Activated T-cell treated with anti-CD3 and anti-CD28 coated beads, Interleukin-2, amount 50 U/mL, for 72 hours (primary cell): Measurements from ENCODE around the gene JAZF1. TPM values are rescaled to one million over a fixed set of nuclear protein-coding genes. Genes with fewer than 3 reads are reported as not detected.

Experiments used
- ATAC-seq, 2 donors: fragments of 150-1000 bp; cut with Tn5 transposase; replicated peaks in 1 of 2; 2 replicates each; pipeline ENCODE4 v1.10.0; 2021; ENCODE audit warnings: moderate library complexity in 2 of 2, mild to moderate bottlenecking in 1 of 2
- DNase-seq, 2 donors: peaks; one replicate each; pipeline ENCODE4 v3.0.0; 2021 to 2022; ENCODE audit warnings: mixed read lengths in 1 of 2
- H3K27ac Mint-ChIP-seq: one replicate; pipeline ENCODE4 v1.8.0; 2022; ENCODE audit warnings: mild to moderate bottlenecking, moderate library complexity, mixed read lengths
- H3K27me3 Mint-ChIP-seq: one replicate; pipeline ENCODE4 v1.8.0; 2022; ENCODE audit warnings: low read depth, mixed read lengths
- H3K36me3 Mint-ChIP-seq, 2 donors: one replicate each; pipeline ENCODE4 v1.8.0; 2022; ENCODE audit warnings: mixed read lengths in 2 of 2, mild to moderate bottlenecking in 1 of 2; ENCODE audit not compliant: insufficient read depth in 2 of 2
- H3K4me1 Mint-ChIP-seq: one replicate; pipeline ENCODE4 v1.8.0; 2022; ENCODE audit warnings: low read depth, mixed read lengths
- H3K4me3 Mint-ChIP-seq, 2 donors: one replicate each; pipeline ENCODE4 v1.8.0; 2022; ENCODE audit warnings: mild to moderate bottlenecking in 2 of 2, mixed read lengths in 2 of 2, moderate library complexity in 2 of 2
- H3K9me3 Mint-ChIP-seq, 2 donors: one replicate each; pipeline ENCODE4 v1.8.0; 2022; ENCODE audit warnings: mixed read lengths in 2 of 2
- total RNA-seq, 2 donors: library from RNA; stranded (reverse); gene quantifications; one replicate each; pipeline ENCODE4 v1.2.3, GENCODE V29; 2022

JAZF1 gene
- total RNA-seq, 2 donors from 2014 or later: 4.3 to 7.9 TPM

DNA sequence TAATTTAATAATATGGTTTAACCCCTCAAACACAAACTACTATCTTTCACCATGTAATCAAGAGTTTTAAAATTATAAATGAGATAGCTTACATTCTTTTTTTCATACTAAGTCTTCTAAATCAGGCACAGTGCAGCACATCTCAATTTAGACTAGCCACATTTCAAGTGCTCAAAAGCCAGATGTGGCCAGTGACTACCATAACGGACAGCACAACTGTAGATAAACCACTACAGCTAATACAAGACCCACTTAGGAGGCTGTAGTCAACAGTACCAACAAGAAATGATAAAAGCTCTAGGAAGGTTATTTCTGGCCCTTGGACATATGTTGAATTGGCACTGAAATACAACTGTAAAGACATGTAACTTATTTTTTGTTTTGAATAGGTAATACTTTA is 65.3 kb downstream of the JAZF1 start:
- no peaks in the 10 kb centered on the region for H3K27me3 Mint-ChIP-seq
- H3K9me3 Mint-ChIP-seq: no peaks in the 10 kb centered on the region
- ATAC-seq: no peak
- no peak overlapping the region for H3K27ac Mint-ChIP-seq
- H3K36me3 Mint-ChIP-seq: no peaks in the 10 kb centered on the region
- H3K4me3 Mint-ChIP-seq: no peak overlapping the region
- H3K4me1 Mint-ChIP-seq: peaks cover 9% of the 10 kb centered on the region
- no peak for DNase-seq

DNA sequence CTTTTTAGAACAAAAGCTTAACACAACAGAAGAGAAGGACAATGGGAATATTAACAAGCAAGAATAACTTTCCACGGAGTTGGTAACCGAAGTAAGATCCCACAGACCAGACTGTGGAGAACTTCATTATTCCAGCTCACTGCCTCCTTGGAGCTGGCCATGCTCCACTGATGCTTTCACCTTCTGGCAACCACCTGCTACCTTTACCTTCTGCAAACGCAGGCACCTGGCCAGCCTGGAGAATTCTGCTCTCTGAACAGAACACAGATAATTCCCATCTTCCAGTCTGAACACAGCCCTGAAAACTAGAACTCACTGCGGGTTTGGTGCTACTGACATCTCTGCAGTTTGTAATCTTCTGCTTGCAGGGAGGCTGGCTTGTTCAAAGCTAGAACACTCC is 66.5 kb downstream of the JAZF1 start:
- Mint-ChIP-seq H3K27me3 (no peaks in the 10 kb centered on the region), H3K4me1 (no peaks in the 10 kb centered on the region), H3K27ac (no peak overlapping the region), H3K9me3 (no peaks in the 10 kb centered on the region), H3K36me3 (no peaks in the 10 kb centered on the region), H3K4me3 (no peak overlapping the region)
- DNase-seq (no peak), ATAC-seq (no peak)

DNA sequence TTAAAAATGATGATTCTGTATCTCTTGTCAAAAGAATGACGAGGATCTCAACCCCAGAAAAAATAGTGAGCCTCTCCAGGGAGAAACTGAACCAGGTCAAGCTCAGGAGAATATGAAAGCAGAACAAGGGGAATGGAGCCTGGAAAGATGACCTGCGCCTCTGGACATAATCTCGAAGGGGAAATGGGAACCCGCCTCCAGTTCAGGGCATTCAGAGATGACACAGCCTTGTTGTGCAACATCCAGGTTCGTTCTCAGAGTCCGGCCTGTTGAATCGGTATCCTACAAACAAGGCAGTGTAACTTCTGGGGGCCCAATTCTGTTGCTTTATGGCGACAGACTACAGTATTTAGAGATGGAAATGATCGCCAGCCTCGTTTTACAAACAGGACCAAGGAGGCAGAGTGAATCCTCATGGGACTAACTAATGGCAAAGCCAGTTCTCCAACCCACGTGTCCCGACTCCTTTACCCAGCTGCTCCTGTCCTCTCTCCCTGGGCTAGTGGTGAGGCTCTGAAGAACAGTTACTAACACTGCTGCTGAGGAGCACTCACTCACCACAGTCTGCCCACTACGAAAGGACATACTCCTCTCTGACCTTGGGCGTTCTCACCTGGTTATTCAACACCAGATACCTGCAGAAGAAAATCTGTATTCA is 67.6 kb downstream of the JAZF1 start:
- no peak overlapping the region for H3K27ac Mint-ChIP-seq
- peaks cover 8% of the 10 kb centered on the region for H3K4me1 Mint-ChIP-seq
- no peaks in the 10 kb centered on the region for H3K36me3 Mint-ChIP-seq
- H3K27me3 Mint-ChIP-seq: no peaks in the 10 kb centered on the region
- H3K9me3 Mint-ChIP-seq: no peaks in the 10 kb centered on the region
- DNase-seq (no peak), ATAC-seq (no peak)
- H3K4me3 Mint-ChIP-seq: no peak overlapping the region

DNA sequence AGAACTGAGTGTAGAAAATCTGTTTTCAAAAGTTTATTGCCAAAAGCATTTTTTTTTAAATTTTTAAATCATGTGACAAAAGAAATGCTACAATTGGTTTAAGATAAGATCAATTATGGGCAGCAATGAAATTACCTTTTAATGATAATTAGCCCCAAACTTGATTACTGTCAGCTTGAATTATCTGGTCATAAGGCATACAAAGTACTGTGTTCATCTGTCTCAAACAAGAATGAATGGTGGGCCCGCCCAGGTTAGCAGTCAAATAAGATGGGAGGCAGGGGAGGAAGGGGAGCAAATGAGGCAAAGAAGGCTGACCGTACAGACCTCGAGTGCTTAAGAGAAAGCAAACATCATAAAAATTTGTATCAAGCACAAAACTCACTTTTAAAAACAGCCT is 68.1 kb downstream of the JAZF1 start:
- ATAC-seq (no peak), DNase-seq (no peak)
- Mint-ChIP-seq H3K27ac (no peak overlapping the region), H3K36me3 (no peaks in the 10 kb centered on the region), H3K4me3 (no peak overlapping the region), H3K4me1 (peaks cover 9% of the 10 kb centered on the region), H3K27me3 (no peaks in the 10 kb centered on the region), H3K9me3 (no peaks in the 10 kb centered on the region)

DNA sequence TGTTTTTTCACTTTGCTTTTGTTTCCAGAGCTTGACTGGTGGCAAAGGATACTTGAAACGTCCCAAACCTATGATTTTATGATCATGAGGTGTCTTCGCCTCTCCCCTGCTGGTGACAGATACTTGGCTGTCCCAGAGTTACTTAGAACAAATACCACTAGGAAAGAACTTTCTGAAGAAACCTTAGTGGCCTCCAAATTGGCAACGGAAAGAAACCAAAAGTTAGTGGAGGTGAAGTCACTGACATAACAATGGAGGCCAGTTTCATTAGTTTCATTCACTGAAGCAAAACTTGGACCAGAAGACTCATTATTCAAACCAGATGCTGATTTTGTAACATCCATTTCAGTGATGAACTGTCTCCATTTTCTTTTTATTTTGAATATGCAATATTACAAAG is 68.6 kb downstream of the JAZF1 start:
- H3K4me1 Mint-ChIP-seq: peaks cover 9% of the 10 kb centered on the region
- no peak overlapping the region for H3K27ac Mint-ChIP-seq
- no peaks in the 10 kb centered on the region for H3K9me3 Mint-ChIP-seq
- no peaks in the 10 kb centered on the region for H3K27me3 Mint-ChIP-seq
- ATAC-seq: no peak
- no peak overlapping the region for H3K4me3 Mint-ChIP-seq
- DNase-seq: no peak
- no peaks in the 10 kb centered on the region for H3K36me3 Mint-ChIP-seq

DNA sequence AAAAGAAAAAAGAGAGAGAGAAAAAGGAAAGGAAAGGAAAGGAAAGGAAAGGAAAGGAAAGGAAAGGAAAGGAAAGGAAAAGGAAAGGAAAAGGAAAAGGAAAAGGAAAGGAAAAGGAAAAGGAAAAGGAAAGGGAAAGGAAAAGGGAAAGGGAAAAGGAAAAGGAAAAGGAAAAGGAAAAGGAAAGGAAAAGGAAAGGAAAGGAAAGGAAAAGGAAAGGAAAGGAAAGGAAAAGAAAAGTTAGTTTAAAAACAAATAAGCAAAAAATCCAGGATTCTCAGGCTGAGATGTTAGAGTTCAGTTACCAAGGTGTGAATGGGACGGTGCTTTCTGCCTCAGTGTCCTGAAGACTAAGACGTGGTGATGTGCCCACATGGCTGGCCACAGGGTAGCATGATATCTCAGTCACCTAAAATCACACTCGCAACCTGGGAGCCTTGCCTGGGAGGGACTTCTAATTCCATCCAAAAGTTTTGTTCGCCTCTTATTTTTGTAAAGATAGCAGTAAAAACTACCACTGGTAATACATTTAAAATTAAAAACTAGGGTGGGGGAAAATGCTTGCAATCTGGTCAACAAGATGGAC is 70.1 kb downstream of the JAZF1 start:
- no peak overlapping the region for H3K27ac Mint-ChIP-seq
- H3K27me3 Mint-ChIP-seq: no peaks in the 10 kb centered on the region
- ATAC-seq (no peak), DNase-seq (no peak)
- peaks cover 9% of the 10 kb centered on the region for H3K4me1 Mint-ChIP-seq
- no peak overlapping the region for H3K4me3 Mint-ChIP-seq
- no peaks in the 10 kb centered on the region for H3K9me3 Mint-ChIP-seq
- no peaks in the 10 kb centered on the region for H3K36me3 Mint-ChIP-seq

DNA sequence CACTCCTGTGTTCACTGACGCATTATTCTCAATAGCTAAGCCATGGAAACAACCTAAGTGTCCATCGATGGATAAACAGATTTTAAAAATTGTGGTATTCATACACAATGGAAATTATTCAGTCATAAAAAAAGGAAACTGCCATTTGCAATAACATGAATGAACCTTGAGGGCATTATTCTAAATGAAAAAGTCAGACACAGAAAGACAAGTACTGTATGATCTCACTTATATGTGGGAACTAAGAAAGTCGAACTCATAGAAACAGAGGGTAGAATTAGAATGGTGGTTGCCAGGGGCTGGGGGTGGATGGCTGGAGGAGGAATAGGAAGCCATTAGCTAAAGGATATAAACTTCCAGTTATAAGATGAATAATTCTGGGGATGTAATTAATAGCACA is 71.8 kb downstream of the JAZF1 start:
- Mint-ChIP-seq H3K9me3 (no peaks in the 10 kb centered on the region), H3K27ac (no peak overlapping the region), H3K4me3 (no peak overlapping the region), H3K4me1 (peaks cover 13% of the 10 kb centered on the region), H3K36me3 (no peaks in the 10 kb centered on the region), H3K27me3 (no peaks in the 10 kb centered on the region)
- DNase-seq (no peak), ATAC-seq (no peak)

DNA sequence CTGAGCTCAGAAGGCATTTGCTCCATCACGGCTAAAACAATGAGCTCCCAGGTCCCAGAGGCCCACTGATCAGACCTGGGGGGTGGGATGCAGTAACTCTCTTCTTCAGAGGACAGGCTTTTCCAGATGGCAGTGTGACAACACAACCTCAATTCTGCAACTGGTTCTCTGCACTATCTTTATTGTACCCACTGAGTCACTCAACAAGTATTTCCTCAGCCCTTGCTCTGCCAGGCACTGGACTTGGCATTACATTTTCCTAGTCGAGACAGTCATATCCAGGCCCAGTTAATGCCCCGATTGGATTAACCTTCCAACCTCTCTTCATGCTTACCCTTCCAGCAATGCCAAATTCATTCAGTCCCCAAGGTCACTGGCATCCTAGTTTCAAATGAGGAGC is 72.6 kb downstream of the JAZF1 start:
- Mint-ChIP-seq H3K4me1 (peaks cover 20% of the 10 kb centered on the region), H3K9me3 (no peaks in the 10 kb centered on the region), H3K4me3 (no peak overlapping the region), H3K27me3 (no peaks in the 10 kb centered on the region), H3K36me3 (no peaks in the 10 kb centered on the region), H3K27ac (no peak overlapping the region)
- DNase-seq (no peak), ATAC-seq (no peak)

DNA sequence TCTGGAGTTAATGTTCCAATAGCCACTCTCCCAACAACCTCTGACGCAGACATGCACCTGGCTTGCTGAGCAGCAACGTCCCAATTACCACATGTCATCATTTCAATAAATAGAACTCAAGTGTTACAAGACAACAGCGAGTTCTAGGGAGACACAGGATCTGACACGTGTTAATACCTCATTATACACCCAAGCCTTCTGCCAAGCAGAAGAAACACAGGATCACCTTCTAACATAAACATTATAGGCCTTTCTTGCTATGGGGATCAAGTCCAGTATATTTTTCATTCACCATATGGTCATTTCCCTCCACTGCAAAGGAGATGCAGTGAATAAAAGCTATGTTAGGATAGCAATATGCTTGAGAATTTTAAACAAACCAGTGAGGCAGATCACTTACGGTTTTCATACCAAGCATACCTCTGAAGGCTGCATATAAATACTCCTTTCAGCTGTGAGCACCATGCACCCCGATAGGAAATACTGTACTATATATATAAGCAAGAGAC is 74.2 kb downstream of the JAZF1 start:
- no peak for DNase-seq
- Mint-ChIP-seq H3K9me3 (no peaks in the 10 kb centered on the region), H3K4me3 (no peak overlapping the region), H3K4me1 (peaks cover 25% of the 10 kb centered on the region), H3K27ac (no peak overlapping the region), H3K36me3 (no peaks in the 10 kb centered on the region), H3K27me3 (no peaks in the 10 kb centered on the region)
- ATAC-seq: no peak

DNA sequence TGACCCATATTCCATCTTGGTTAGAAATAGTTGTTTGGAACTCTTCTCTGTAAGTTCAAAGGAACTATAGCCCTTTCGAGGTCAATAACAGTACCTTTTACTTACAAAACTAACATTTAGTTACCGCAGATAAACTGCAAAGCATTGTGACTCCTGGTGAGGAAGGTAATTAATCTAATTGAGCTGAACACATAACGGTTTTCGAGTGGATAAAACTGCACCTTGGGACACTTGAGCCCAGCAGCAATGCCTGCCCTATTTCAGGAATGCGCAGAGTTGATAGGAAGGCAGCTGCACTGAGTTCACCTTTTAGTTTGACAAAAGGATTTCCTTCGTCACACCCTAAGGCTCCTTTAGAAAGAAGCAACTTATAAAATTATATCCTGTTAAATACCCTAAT is 75.4 kb downstream of the JAZF1 start:
- Mint-ChIP-seq H3K4me1 (peaks cover 25% of the 10 kb centered on the region), H3K4me3 (no peak overlapping the region), H3K9me3 (no peaks in the 10 kb centered on the region), H3K36me3 (no peaks in the 10 kb centered on the region), H3K27me3 (no peaks in the 10 kb centered on the region), H3K27ac (no peak overlapping the region)
- DNase-seq (no peak), ATAC-seq (no peak)

DNA sequence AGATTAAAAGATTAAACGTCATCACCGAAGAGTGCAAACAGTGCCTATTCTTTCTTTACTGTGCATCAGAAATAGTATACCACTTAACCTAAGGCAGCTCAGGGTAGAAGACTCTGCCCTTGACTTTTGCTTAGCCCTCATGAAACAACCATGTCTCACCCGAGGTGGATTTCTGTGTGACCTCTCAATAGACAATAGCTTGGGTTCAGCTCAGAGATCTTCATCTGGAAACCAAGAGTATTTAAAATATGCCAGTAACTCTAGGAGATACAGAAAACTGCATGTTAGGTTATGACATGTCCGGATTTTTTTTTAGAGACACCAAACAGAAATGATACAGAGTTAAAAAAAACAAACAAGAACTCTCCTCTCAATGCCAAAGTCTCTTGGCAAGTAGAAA is 75.8 kb downstream of the JAZF1 start:
- DNase-seq: no peak
- Mint-ChIP-seq H3K36me3 (no peaks in the 10 kb centered on the region), H3K4me3 (no peak overlapping the region)

DNA sequence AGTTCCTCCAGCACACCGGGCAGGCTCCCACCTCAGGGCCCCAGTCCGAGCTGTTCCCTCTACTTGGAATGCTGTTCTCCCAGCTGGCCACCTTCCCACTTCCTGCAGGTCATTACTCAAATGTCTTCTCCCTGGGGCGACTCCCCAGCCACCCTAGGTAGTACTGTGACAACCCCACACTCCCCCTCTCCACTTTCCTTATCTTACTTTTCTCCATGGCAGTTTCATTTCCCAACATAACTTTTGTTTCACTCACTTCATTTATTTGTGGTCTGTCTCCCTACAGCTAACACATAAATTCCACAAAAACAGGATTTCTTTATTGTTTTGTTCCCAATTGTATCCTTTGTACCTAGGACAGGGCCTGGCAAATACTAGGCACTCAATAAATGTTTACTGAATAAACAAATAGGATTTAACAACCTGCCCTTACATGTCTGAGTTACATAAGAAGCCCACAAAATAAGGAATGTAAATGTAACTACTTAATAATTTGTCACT is 76.5 kb downstream of the JAZF1 start:
- no peaks in the 10 kb centered on the region for H3K27me3 Mint-ChIP-seq
- H3K4me3 Mint-ChIP-seq: no peak overlapping the region
- peak overlapping the region; percentile 31 for H3K27ac Mint-ChIP-seq
- peaks cover 25% of the 10 kb centered on the region for H3K4me1 Mint-ChIP-seq
- no peak for DNase-seq
- no peaks in the 10 kb centered on the region for H3K36me3 Mint-ChIP-seq
- no peaks in the 10 kb centered on the region for H3K9me3 Mint-ChIP-seq
- ATAC-seq: no peak

More for the DNA sequence above, 75.8 kb downstream of the JAZF1 start:
- Mint-ChIP-seq H3K27ac (no peak overlapping the region), H3K9me3 (no peaks in the 10 kb centered on the region), H3K4me1 (peaks cover 25% of the 10 kb centered on the region), H3K27me3 (no peaks in the 10 kb centered on the region)
- ATAC-seq: no peak

DNA sequence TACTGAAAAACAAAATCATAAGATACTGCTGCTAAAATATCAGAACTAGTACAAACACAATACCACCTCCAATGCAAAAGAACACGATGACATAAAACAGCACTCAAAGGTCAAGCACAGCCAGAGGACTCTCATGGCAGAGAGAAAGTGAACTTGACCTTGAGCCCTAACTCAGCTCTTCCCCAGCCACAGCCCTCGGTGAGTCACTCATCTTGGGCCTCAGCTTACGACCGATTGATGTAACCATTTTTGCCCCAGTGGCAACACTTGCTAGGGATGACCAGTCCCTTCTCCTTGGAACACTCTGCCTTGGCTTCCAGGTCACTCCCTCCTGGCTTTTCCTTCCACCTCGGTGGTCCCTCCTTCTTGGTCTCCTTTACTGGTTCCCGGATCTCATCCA is 77.8 kb downstream of the JAZF1 start:
- Mint-ChIP-seq H3K4me1 (peaks cover 17% of the 10 kb centered on the region), H3K9me3 (no peaks in the 10 kb centered on the region), H3K4me3 (no peak overlapping the region), H3K27me3 (no peaks in the 10 kb centered on the region), H3K36me3 (no peaks in the 10 kb centered on the region), H3K27ac (peak overlapping the region; percentile 40)
- DNase-seq: no peak
- no peak for ATAC-seq

DNA sequence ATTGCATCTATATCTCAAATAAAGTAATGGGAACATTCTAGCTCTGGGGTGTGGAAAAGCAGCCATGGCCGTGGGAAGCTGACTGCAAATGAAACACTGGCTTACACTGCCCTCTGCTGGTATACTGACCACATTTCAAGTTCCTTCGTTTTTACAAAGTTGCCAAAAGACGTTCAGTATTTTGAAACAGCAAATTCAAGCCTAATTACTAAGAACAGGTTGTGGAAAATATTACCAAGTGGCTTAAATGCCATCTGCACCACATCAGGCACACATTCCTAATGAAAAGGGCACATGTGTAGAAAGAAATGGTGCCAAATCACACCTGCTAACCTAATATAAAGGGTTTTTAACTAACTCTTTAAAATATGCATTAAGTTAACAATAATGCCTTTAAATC is 83.9 kb downstream of the JAZF1 start:
- DNase-seq (peak; percentile 26 to 49), ATAC-seq (peak in 1 of 2 donors; percentile 47)
- Mint-ChIP-seq H3K27me3 (no peaks in the 10 kb centered on the region), H3K36me3 (no peaks in the 10 kb centered on the region), H3K4me1 (peaks cover 19% of the 10 kb centered on the region), H3K27ac (no peak overlapping the region), H3K4me3 (no peak overlapping the region), H3K9me3 (no peaks in the 10 kb centered on the region)
